COLO668 (cell line): ENCODE data around the gene IPO5.

ENCODE experiments used
- DNase-seq: peaks from one replicate; lab custom pipeline; 2025; ENCODE audit not compliant: unreplicated experiment; lab: John Stamatoyannopoulos, UW

Gene IPO5

DNA sequence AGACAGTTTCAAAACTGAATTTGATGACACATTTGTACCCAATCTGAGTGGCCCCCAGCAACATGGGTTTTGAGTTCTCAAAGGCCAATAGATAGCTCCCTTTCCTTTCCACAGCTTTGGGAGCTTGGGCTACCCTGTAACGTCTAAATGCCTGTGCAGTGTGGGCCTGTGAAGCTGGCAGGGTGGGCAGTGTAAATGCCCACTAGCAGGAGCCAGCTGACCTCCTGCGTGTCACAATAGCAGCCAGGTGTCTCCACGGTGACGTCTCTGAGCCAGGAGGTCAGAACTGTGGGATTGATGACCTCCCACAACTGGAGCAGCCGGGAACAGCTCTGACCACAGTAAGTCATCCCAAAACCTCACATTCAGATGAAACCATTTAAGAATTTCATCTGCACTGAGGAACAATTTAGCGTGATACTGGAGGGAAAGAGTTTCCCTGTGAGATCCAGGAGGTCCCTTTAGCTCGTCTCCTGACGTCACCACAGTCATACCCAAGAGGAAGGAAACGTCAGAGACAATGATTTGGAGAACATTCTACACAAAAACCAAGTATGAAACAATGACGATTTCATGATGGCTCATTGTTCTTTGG, at the start of gene IPO5:
IPO5 (plus strand) TSS at position 300 of the 595 bp plus-strand sequence. CDS start 23,022 bp downstream, outside the sequence.
- no peak for DNase-seq

DNA sequence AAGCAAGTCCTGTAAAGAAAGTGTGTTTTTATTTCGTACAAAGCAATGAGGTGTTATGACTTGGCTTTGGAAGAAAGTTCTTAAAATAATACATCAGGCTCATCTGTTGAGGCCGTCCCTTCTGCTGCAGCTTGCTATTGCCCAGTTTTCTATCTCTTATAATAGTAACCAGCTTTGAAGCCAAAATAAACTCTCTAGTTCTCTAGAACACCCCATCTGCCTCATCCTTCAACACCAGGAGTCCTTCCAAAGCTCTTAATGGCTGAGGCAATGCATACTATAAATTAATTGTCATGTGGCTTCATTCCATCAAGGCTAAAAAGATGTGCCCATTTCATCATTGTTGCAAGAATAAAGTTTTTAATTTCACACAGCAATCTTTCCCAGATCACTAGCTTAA, 49.4 kb upstream of the IPO5 start:
- DNase-seq = no peak

DNA sequence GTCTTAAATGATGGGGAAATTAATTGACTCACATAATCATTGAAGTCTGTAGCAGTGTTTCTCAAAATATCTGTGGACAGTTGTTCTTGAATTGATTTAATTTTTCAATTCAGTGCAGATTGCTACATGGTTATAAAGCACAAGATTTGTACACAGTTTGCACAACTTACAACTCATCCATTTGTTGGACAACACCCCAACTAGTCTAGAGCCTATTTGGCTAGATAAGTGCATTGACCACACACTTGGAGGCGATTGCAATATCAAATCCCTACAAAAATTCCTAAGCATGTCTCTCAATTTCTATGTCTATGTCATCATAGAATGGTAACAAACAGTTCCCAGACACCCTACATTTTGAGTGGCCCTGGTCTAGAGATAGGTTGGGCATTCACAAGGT, 48.0 kb upstream of the IPO5 start:
- no peak for DNase-seq

DNA sequence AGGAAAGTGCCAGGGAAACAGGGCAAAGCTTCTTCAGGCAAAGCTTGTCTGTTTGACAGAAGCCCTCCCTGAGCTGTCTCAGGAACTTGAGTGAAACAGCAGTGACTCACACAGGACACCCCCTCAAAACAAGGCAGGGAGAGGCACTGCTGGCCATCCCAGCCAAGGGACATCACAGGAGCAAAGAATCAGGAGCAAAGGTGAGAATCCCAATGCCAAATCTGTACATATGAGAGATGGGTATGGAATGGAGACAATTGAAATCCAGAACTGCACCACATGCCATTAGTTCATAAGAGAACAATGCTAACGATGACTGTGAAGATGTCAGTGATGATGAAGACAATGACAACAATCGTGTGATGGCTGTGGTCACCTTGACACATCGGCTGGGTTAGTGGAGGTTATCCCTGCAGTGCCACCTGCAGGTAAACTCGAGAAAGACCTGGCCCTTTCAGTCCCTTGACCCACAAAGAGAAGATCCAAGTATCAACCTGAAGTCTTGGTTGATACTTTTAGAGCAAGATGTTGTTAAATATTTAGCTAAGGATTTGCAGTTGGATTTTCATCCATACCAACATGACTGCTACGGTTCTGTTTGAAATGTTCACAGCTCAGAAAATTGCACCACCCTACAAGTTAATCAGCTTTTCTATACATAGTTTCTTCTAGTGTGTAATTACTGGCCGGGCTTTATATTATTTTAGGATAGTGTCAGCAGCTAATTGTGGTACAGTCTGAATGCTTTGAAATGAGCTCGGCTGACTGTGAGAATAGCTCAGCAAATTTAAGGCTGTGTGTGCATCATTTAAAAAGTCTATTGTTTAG, 42.0 kb upstream of the IPO5 start:
- peak; percentile 52 for DNase-seq

DNA sequence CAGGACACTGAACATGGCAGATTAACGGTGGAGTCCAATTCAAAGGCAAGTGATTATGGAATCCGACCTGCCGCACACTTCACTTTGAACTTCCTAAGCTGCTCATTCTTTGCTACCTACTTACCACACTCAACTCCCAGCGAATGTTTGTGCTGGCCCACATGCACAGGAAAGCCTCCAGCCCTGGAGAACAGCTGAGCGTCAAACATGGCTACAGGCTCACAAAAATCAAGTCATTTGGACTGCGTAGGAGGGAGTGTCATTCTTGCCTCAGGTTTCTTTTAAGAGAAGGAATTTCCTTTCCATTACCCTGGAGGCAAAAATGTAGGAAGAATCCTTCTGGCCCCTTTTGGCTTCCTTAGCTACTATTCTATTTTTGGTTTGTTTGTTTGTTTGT, 41.3 kb upstream of the IPO5 start:
- DNase-seq = no peak

DNA sequence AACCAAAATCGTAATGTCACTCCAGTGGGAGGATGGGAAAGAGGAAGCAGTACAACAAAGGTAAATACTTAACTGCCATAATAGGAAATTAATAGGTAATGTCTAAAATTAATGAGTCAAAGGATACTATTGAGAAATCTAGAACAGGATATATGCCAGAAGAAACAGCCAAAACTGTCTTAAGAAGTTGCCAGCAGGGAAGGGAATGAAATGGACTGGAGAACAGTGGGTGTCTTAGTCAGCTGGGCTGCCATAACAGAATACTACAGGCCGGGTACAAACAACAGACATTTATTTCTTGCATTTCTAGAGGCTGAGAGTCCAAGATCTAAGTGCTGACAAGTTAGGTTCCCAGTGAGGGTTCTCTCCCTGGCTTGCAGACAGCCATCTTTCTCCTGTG, 40.3 kb upstream of the IPO5 start:
- DNase-seq = no peak

DNA sequence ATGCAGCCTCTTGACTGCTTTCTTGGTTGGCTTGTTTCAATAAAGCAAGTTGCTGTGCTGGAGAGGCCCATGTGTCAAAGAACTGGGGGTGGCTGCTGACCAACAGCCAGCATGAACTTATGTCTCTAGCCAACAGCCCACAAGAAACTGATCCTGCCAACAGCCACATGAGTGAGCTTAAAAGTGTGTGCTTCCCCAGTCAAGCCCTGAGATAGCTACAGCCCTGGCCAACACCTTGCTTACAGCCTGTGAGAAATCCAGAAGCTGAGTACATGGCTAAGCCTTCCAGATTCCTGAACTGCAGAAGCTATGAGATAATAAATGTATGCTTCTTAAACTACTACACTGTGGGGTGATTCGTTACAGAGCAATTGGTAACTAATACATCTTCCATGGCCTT, 38.9 kb upstream of the IPO5 start:
- no peak for DNase-seq

DNA sequence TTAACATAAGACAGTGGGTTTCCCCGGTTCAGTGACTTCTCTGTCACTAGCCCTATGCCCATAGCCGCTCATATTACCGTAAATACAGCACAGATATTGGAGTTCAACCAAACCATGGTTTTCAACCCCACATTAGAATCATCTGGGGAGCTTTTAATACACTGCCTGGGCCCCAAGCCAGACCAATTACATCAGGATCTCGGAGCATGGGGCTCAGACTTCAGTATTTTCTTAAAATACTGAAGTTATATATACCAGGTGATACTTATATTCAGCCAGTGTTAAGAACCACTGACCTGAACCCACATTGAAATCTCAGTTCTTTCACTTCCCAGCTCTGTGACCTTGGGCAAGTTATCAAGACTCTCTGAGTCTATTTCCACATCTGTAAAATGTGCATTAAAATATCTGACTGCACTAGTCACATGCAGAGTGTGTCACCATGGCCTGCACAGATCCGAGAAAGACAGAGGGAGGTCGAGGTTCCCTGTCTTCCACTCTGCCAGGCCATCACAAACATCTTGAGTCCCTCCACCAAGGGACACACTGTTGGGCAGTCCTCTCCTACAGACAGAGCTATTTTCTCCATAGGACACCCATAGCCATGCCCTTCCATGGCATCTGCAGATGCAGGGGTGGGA, 32.2 kb upstream of the IPO5 start:
- no peak for DNase-seq

DNA sequence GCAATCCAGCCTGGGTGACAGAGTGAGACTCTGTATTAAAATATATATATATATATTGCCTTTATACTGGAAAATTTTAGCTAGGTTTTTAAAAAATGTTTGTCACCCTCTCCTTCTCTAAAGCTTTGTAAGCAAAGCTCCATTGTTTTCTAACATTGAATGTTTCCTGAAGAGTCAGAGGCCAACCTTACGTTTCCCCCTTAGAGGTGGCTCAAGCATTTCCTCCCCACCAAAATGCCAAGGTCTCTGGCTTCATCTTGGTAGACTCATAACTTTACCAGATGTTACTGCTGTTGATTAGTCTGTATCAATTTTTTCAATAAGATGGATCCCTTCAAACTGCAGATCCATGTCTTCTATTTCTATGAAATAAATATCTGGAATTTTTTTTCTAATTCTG, 25.2 kb upstream of the IPO5 start:
- DNase-seq = no peak

DNA sequence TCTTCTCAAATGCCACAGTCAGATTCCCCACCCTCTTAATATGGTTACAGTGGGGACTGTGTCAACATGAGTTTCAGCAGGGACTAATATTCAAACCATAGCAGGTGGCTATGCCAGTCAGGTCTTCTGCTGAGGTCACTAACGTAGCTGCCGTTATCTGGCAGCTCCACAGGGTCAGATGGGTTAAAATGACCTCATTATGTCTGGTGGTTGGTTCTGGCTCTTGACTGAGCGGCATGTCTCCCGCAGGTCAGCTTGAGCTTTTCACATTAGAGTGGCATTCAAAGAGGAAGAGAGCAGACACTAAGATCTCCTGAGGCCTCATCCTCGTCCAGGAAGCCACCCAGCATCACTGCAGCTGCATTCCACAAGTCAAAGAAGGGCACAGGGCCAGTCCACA, 21.4 kb upstream of the IPO5 start:
- no peak for DNase-seq

DNA sequence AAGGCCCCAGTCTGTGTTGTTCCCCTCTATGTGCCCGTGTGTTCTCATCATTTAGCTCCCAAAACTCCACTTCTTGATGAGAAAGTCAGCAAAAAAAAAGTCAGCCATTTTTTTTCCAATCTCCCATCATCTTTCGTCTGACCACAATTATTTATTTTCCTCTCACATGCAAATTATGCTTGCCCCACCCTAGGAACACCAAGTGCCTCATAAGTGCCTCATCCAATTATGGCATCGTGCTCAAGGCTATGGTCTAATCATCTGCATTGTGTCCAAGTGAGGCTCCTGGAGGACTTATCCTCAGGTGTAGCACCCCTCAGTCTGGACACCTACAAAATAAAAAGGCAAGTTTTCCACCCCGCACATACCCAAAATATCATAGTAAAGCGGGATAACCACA, 20.8 kb upstream of the IPO5 start:
- DNase-seq = no peak

DNA sequence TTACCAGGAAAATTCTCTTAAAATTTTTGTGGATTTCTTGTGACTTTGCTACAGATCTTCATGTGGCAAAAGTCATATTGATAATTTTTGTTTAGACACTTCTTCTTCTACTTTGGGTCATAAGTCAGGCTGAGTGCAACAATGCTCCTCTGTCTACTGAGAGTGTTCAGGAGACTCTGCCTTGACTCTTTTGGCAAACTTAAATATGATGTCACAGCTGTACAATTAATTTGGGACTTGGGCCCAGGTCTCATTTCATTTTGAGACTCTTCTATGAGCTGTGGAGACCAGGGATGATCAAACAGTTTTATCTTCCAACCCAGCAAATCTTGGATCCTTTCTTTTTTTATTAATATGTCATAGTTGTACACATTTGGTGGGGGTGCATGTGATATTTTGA, 19.7 kb upstream of the IPO5 start:
- no peak for DNase-seq

DNA sequence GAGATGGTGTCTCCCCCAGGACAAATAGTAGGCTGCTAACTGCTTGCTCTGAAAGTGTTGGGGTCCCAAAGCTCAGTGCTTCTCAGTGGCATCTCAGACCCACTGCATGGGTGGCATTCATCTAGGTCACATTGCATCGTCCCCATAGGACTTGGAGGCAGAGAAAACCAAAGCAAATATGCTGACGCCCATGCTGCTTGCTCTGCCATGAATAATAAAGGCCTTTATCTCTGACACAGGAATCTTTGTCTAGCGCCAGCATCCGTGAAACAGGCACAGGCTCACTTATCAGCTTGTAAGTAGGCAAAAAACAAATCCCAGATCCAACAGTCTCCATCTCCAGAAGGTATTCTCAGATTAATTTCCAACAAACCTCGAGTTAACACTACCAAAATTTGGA, 18.9 kb upstream of the IPO5 start:
- DNase-seq = no peak

DNA sequence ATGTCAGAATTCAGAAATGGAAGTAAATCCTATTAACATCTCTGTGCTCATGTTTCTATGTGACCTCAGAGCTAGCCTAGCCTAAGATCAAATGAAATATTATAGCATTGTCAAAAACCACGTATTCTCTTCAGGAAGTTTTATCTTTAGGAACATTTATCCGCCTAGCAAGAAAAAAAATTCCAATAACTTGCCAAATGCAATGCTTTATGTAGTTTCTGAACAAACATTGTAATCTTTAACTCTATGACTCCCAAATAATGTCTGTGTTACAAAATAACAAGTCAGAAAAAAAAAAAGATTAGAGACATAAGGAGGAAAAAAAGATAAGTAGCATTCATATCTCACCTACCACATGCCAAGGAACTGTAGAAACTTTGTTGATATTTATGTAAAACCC, 18.4 kb upstream of the IPO5 start:
- no peak for DNase-seq

DNA sequence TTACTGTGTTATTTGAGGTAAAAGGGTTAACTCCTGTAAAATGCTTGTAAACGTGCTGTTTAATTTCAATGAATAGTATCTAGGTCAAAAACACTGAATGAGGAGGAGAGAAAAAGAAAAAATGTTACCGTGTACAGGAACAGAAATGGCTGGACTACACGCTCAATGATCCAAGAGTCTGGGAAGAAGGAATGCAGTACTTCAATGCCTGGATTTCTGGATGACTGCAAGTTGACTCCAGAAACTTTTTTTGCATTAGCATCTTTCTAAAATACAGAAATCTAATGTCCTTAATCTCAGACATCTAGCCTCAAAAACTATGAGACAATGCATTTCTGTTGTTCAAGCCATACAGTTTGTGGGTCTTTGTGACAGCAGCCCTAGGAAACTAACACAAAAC, 17.4 kb upstream of the IPO5 start:
- DNase-seq = no peak

DNA sequence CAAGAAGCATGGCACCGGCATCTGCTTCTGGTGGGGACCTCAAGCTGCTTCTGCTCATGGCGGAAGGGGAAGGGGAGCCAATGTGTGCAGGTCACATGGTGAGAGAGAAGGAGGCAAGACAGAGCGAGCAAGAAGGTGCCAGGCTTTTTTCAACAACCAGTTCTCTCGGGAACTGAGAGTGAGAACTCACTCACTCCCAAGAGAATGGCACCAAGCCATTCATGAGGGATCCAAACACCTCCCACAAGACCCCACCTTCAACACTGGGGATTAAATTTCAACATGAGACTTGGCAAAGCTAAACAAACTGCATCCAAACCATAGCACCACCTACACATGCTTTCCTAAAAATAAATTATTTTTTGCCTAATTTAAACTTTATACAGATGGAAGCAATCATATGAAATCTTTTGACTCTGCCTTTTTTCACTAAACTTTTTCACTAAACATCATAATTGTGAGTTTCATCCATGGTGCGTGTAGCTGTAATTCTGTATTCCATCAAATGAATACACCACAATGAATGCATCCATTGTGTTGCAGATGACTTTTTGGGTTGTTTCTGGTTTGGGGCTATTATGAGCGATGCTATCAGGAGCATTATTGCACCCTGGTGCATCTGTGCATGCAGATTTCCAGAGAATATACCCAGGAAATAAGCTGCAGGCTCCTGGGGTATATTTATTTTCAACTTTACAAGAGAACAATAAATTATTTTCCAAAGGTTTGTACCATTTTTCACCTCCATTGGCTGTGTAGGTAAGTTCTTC, 14.6 kb upstream of the IPO5 start:
- no peak for DNase-seq

DNA sequence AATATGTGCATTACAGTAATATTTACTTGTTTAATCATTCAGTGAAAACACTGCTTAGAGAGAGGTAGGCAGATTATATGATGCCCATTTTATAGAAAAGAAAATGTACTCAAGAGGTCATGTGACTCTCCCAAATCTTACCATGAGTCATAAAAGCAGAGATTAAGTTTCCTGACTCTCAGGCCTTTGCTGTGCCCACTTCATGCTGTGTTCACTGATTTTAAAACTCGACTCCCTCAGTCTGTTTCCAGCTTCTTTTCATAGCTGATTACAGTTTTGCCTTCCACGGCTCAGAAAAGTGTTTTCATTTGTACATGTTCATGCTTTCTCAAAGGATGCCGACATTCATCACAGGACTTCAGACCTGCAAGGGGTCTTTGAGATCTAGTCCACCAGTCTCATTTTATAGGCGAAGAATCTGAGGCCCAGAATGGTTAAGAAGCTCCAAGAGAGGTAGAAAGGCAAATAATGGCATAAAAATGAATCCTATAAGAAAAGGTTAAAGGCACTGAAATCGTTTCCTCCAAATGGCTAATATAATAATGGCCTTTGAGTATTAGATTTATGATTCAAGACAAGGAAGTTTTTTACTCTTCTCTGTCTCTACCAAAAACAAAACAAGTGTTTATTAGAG, 9.0 kb upstream of the IPO5 start:
- DNase-seq = no peak

DNA sequence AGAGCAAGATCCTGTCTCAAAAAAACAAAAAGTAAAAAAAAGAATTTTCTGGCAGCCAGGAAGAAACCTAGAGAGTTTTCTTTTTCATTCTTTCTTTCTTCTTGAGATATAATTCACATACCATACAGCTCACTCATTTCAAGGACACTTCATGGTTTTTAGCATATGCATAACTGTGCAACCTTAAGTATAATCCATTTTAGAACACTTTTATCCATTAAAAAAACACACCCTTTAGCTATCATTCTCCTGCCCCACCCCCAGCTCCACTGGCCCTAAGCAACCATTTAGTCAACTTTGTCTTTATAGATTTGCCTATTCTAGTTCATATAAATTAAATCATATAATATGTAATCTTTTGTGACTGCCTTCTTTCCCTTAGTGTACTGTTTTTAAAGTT, 8.1 kb upstream of the IPO5 start:
- no peak for DNase-seq

DNA sequence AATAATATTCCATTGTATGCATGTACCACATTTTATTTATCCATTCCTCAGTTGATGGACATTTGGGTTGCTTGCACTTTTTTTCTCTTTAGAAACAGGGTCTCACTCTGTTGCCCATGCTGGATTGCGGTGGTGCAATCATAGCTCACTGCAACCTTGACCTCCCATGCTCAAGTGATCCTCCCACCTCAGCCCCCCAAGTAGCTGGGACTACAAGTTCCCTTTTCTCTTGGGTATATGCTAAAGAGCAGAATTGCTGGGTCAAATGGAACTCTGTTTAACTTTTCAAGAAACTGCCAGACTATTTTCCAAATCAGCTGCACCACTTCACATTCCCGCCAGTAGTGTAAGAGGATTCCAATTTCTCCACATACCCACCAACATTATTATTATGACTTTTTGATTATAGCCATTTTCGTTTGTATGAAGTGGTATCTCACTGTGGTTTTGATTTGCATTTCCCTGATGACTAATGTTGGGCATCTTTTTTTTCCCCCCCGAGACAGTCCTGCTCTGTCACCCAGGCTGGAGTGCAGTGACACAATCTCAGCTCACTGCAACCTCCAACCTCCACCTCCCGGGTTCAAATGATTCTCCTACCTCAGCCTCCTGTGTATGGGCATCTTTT, 7.6 kb upstream of the IPO5 start:
- DNase-seq = no peak

DNA sequence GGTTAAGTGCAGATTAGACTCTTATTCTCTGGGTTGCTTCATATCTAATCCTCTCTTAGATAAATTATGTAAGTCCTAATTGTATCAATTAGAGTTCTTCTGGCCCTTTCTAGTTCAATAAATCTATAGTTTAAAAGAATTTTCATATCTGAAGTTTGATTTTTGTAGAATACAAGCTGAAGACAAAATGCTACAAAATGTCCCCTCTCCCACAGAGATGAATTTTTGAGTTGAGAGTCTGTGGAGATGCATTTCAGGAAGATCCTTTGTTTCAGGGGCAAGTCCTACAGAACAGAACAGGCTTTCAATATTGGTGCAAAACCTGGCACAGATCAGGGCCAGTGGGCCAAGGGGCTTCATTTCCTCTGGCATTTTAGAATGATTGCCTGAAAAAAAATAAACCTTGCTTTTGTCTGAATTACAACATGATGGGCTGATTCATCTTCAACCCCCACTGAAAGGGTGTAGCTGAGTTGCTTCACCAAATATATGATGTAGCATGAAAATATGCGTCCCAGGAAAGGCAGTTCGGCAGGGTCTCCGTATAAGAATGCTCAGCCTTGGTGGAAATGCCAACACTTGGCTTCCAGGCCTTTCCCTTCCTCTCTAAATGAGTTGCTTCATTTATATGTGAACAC, 6.4 kb upstream of the IPO5 start:
- DNase-seq = no peak
